GM18505 (cell line): ENCODE data around the gene UQCR10.

ENCODE experiments used
- ATAC-seq: cut with Tn5 transposase; IDR thresholded peaks from one replicate; pipeline ENCODE4 v1.9.1; 2021; ENCODE audit not compliant: unreplicated experiment
- POLR2A ChIP-seq: IDR thresholded peaks from 4 replicates; pipeline ENCODE4 v1.6.1; 2011; ENCODE audit warnings: borderline replicate concordance; ENCODE audit not compliant: insufficient read depth, insufficient read length; ENCODE audit errors: extremely low read depth

The UQCR10 gene

DNA sequence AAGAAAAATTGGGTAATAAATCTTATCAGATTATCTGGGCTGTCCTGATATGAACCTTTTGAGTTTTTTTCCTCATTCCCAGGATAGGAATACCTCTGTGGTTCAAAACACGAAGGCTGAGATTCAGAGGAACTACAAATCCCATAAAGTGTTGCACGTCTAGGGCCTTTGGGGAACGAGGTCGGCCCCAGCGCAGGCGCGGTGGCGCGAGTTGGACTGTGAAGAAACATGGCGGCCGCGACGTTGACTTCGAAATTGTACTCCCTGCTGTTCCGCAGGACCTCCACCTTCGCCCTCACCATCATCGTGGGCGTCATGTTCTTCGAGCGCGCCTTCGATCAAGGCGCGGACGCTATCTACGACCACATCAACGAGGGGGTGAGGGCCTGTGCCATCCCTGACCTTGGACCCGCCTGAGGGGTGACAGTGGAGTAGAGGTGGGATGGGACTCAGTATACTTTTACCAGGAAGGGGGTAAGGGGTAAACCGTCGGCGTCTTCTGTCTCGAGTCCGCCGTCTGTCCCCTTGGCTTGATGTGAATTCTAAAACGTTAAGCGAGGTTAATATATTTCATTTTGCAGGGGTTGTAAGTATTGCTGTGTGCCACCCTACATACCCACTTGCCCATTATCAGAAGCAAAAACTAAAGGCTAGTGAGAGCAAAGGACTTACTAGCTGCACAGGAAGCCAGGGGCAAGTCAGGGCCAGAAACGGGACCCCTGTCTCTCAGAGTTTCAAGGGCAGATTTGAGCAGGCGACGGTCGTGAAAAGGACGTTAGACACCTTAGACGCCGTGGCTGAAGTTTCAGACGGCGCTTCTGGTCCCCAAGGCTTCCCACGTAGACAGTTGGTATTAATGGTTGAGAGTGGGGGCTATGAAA lies at the start of gene UQCR10:
UQCR10 (plus strand) TSS at position 199 of the 881 bp plus-strand sequence; CDS start at position 229, 30 bp downstream.
- ATAC-seq: peak; percentile 57
- TF ChIP-seq POLR2A: peak; percentile 89

- no peak for ATAC-seq
Measured at GRCh38 chr22:29717789-29718188, 49.4 kb upstream of the UQCR10 start.

GRCh38 chr22:29718949-29719898 lies 47.9 kb upstream of the UQCR10 start:
- no peak for ATAC-seq

More at GRCh38 chr22:29717789-29718188, 49.4 kb upstream of the UQCR10 start:
- TF ChIP-seq POLR2A: no peak

GRCh38 chr22:29719899-29720645 lies 47.1 kb upstream of the UQCR10 start, which contains the start of gene CABP7:
TSS of gene CABP7 (plus strand) at chr22:29720003. CDS start at chr22:29720425, 422 bp downstream.
- TF ChIP-seq POLR2A: no peak
- no peak for ATAC-seq

More at GRCh38 chr22:29718949-29719898, 47.9 kb upstream of the UQCR10 start:
- TF ChIP-seq POLR2A: no peak

DNA sequence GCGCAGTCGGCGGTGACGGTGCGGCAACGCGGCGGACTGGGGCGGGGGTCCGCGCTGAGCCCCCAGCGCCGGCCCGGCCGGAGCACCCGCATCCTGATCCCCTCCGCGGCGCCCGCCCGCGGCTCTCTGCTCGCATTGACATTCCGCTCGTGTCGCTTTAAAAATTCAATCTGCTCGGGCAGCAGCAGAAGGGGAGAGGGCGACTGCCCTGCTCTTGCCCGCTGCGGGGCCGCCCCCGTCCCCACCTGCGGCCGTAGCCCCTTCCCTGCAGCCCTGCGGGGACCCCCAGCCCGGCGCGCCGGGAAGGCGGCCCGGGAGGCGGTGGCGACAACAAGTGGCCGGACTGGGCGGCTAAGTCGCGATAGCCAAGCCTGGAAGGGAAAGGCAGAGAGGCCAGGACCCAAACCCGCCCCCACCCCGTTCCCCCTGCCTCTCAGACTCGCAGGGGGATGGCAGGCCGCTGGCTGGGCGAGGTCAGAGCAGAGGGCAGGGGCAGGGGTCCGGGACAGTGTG lies 46.3 kb upstream of the UQCR10 start:
- no peak for TF ChIP-seq POLR2A
- no peak for ATAC-seq

- no peak for ATAC-seq
- TF ChIP-seq POLR2A: no peak
Measured at GRCh38 chr22:29722151-29722550, 45.0 kb upstream of the UQCR10 start.

- ATAC-seq: no peak
- no peak for TF ChIP-seq POLR2A
Measured at GRCh38 chr22:29722587-29722986, 44.6 kb upstream of the UQCR10 start.

- TF ChIP-seq POLR2A: no peak
- no peak for ATAC-seq
Measured at GRCh38 chr22:29723766-29724165, 43.4 kb upstream of the UQCR10 start.

- no peak for ATAC-seq
- no peak for TF ChIP-seq POLR2A
Measured at GRCh38 chr22:29724843-29725242, 42.3 kb upstream of the UQCR10 start.

GRCh38 chr22:29726106-29726505 lies 41.1 kb upstream of the UQCR10 start:
- TF ChIP-seq POLR2A: no peak
- no peak for ATAC-seq

GRCh38 chr22:29726512-29727130 lies 40.5 kb upstream of the UQCR10 start:
- TF ChIP-seq POLR2A: no peak
- no peak for ATAC-seq

- ATAC-seq: no peak
- TF ChIP-seq POLR2A: no peak
Measured at GRCh38 chr22:29727131-29727523, 40.0 kb upstream of the UQCR10 start.
